Testis (tissue), 3 donors: ENCODE data around the gene SDF2L1. TPM values are rescaled to one million over a fixed set of nuclear protein-coding genes. Genes with fewer than 3 reads are reported as not detected.

Experiments
- DNase-seq: peaks from one replicate; pipeline ENCODE4 v3.0.0-alpha.2; 2019
- H3K27ac ChIP-seq, 2 donors: fragments of 200-600 bp; sonication (generic); one replicate each; pipeline ENCODE4 v1.5.1; 2019
- H3K27me3 ChIP-seq: fragments of 200-600 bp; sonication (generic); one replicate; pipeline ENCODE4 v1.5.1; 2019
- H3K36me3 ChIP-seq: fragments of 200-600 bp; sonication (generic); one replicate; pipeline ENCODE4 v1.5.1; 2017; ENCODE audit warnings: low read depth; ENCODE audit errors: missing control alignments
- H3K4me1 ChIP-seq: fragments of 200-600 bp; sonication (generic); one replicate; pipeline ENCODE4 v1.5.1; 2019
- H3K4me3 ChIP-seq, 2 donors: fragments of 200-600 bp; sonication (generic); one replicate each; pipeline ENCODE4 v1.5.1; 2017 to 2019
- H3K9me3 ChIP-seq: fragments of 200-600 bp; sonication (generic); one replicate; pipeline ENCODE4 v1.5.1; 2017
- CTCF ChIP-seq, 3 experiments: fragments of 450-650 bp in 2 of 3; fragments of 200-600 bp in 1 of 3; sonication (generic) in 1 of 3; IDR thresholded peaks; one replicate each; pipeline ENCODE4 v1.5.1; 2016 to 2019; ENCODE audit warnings: antibody characterized with exemption in 3 of 3, mild to moderate bottlenecking in 2 of 3, moderate library complexity in 1 of 3
- POLR2A ChIP-seq: fragments of 450-650 bp; IDR thresholded peaks from one replicate; pipeline ENCODE4 v1.6.1; 2017; ENCODE audit warnings: antibody characterized with exemption, mild to moderate bottlenecking, moderate library complexity
- WGBS, 2 donors: methylation state at CpG; one replicate each; pipeline ENCODE4 v1.1.5; 2018; 5-methylcytosine and 5-hydroxymethylcytosine counted together
- intact Hi-C: fragments of 100-400 bp; cut with DNase I; formaldehyde crosslinking; loops from one replicate; pipeline ENCODE4 v1.15.1; 2023; ENCODE audit warnings: low total_unique reads
- polyA plus RNA-seq: library from polyadenylated mRNA; stranded (reverse); fragments of 350-450 nt; fragmentation: Illumina TruSeq; extraction: RNeasy Lipid Tissue Mini Kit (QIAGEN cat#74804); gene quantifications from one replicate; pipeline ENCODE4 v1.2.3, GENCODE V29; 2014; ENCODE audit warnings: low read depth, low replicate concordance; ENCODE audit not compliant: insufficient read depth
- total RNA-seq, 2 donors: library from RNA; depleted of rRNA; stranded (reverse); fragments of >200 nt; gene quantifications; one replicate each; pipeline ENCODE4 v1.2.3, GENCODE V29; 2016

SDF2L1 gene
- total and polyA plus RNA-seq, 3 donors from 2014 or later, result 23.9 to 34.3 (median 33.0) TPM

- Histone ChIP-seq H3K9me3 (no peaks in the 10 kb centered on the region), H3K27me3 (no peaks in the 10 kb centered on the region), H3K4me1 (peaks cover 4% of the 10 kb centered on the region), H3K4me3 (no peak overlapping the region), H3K36me3 (no peaks in the 10 kb centered on the region), H3K27ac (no peak overlapping the region)
- DNase-seq, result no peak
- TF ChIP-seq CTCF (IDR thresholded peaks at IDR 0.05) (no peak), POLR2A (no peak)
- WGBS, 2 donors, result 88 to 93% methylated on average over 4 of the region's 4 CpGs
- intact Hi-C loops, result no loop called here
These were observed 11.1 kb upstream of the SDF2L1 start for GRCh38 chr22:21631025-21631424.

DNA sequence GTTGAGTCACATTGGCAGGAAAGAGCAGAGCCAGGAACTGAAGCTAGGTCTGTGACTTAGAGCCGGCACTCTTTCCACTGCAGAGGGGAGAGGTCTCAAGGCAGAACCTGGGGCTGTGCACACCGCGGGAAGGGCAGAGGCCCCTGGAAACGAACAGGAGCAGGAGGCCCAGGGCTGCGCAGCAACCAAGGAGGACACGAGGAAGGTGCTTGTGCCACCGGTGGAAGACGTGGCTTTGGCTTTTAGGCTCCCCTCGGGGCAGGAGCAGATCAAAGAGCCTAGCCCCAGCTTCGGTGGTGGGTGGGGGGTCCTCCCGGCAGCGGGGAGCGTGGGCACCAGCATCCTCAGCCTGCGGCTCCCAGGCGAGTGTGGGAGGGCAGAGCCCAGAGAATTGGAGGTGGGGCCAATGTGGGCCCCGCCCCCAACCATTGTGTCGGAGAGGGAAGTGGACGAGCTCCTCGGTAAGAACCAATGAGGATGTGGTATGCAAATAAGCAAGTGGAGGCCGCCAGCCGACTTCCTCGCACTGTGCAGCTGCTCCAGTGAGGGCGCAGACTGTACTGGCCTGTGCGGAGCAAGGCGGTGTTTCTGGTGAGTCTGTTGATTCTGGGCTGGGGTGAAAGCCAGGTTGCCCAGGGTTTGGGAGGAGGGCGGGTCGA lies 9.7 kb upstream of the SDF2L1 start, which contains the start of gene CCDC116:
CCDC116 (plus strand) TSS at position 524 of the 659 bp plus-strand sequence. CDS start 422 bp downstream, outside the sequence.
- 59 to 72% methylated on average over 21 to 27 of the region's 27 CpGs for WGBS, 2 donors
- H3K27ac ChIP-seq, result no peak within 1 kb of the TSS
- H3K4me3 ChIP-seq, result peak within 1 kb of the TSS; percentile 21 to 32
- intact Hi-C loops, result no loop called here
- TF ChIP-seq CTCF (IDR thresholded peaks at IDR 0.05), result no peak
- no peak for TF ChIP-seq POLR2A
- DNase-seq, result peak; percentile 84
- no peaks in the 10 kb centered on the region for H3K36me3 ChIP-seq
- peaks cover 4% of the 10 kb centered on the region for H3K4me1 ChIP-seq
- H3K9me3 ChIP-seq, result no peaks in the 10 kb centered on the region
- H3K27me3 ChIP-seq, result no peaks in the 10 kb centered on the region

- intact Hi-C loops, result no loop called here
These were observed 9.2 kb upstream of the SDF2L1 start for GRCh38 chr22:21632931-21633330.

GRCh38 chr22:21633481-21633880 lies 8.6 kb upstream of the SDF2L1 start:
- intact Hi-C loops, result no loop called here
- no peak for DNase-seq
- Histone ChIP-seq H3K4me3 (no peak overlapping the region), H3K36me3 (no peaks in the 10 kb centered on the region), H3K27me3 (no peaks in the 10 kb centered on the region), H3K4me1 (peaks cover 4% of the 10 kb centered on the region), H3K27ac (no peak overlapping the region), H3K9me3 (no peaks in the 10 kb centered on the region)
- WGBS, 2 donors, result 83 to 89% methylated on average over 4 of the region's 4 CpGs
- no peak for TF ChIP-seq POLR2A
- TF ChIP-seq CTCF (IDR thresholded peaks at IDR 0.05), result no peak

More at GRCh38 chr22:21632931-21633330, 9.2 kb upstream of the SDF2L1 start:
- H3K36me3 ChIP-seq, result no peaks in the 10 kb centered on the region
- H3K4me3 ChIP-seq, result peak overlapping the region in 1 of 2 donors; percentile 32
- H3K4me1 ChIP-seq, result peaks cover 4% of the 10 kb centered on the region
- H3K27ac ChIP-seq, result no peak overlapping the region
- no peak for DNase-seq
- no peak for TF ChIP-seq CTCF (IDR thresholded peaks at IDR 0.05)
- TF ChIP-seq POLR2A, result no peak
- 55 to 86% methylated on average over 14 to 18 of the region's 18 CpGs for WGBS, 2 donors
- no peaks in the 10 kb centered on the region for H3K9me3 ChIP-seq
- H3K27me3 ChIP-seq, result no peaks in the 10 kb centered on the region

- intact Hi-C loops, result no loop called here
- no peaks in the 10 kb centered on the region for H3K9me3 ChIP-seq
- H3K4me3 ChIP-seq, result no peak overlapping the region
- TF ChIP-seq CTCF (IDR thresholded peaks at IDR 0.05) (no peak), POLR2A (no peak)
- no peak for DNase-seq
- WGBS, 2 donors, result 90 to 97% methylated on average over 10 to 16 of the region's 16 CpGs
- H3K4me1 ChIP-seq, result no peaks in the 10 kb centered on the region
- H3K27ac ChIP-seq, result no peak overlapping the region
- H3K36me3 ChIP-seq, result no peaks in the 10 kb centered on the region
- no peaks in the 10 kb centered on the region for H3K27me3 ChIP-seq
These were observed 8.0 kb upstream of the SDF2L1 start for GRCh38 chr22:21634081-21634480.
